ENCODE measurements around the gene COG7.

Gene COG7

GRCh38 chr16:23353440-23353839 is 99.5 kb downstream of the COG7 start:
- Histone ChIP-seq H3K9me3 (ENCODE audit: control insufficient read depth, insufficient read depth, low read length) (no peaks in the 10 kb centered on the region), H3K4me3 (ENCODE audit: low read length) (no peak overlapping the region), H3K27ac (ENCODE audit: low read depth, low read length) (no peak overlapping the region), H3K79me2 (ENCODE audit: control insufficient read depth, low read length) (no peaks in the 10 kb centered on the region), H3F3A (ENCODE audit: control insufficient read depth, insufficient read depth) (no peaks in the 10 kb centered on the region), H3K4me1 (ENCODE audit: control insufficient read depth, low read length) (no peaks in the 10 kb centered on the region), H3K27me3 (ENCODE audit: control insufficient read depth, low read length) (peaks cover 3% of the 10 kb centered on the region; the same call in 1 of the 2 replicates), H3K4me2 (ENCODE audit: low read length) (no peak overlapping the region), H4K20me1 (ENCODE audit: control insufficient read depth, insufficient read depth, low read depth, low read length) (no peaks in the 10 kb centered on the region), H3K9me2 (replicated peaks; ENCODE audit: control insufficient read depth, low read length) (no peaks in the 10 kb centered on the region), H3K36me3 (ENCODE audit: control insufficient read depth, low read length) (no peaks in the 10 kb centered on the region)
- TF ChIP-seq EZH2phosphoT487 (IDR thresholded peaks at IDR 0.05; ENCODE audit: borderline replicate concordance, low read length) (no peak), CTCF (IDR thresholded peaks at IDR 0.05; ENCODE audit: low read depth, low read length, poor library complexity, severe bottlenecking) (no peak)

- Histone ChIP-seq H4K20me1 (ENCODE audit: control insufficient read depth, insufficient read depth, low read depth, low read length) (no peaks in the 10 kb centered on the region), H3K27ac (ENCODE audit: low read depth, low read length) (no peak overlapping the region), H3K9me3 (ENCODE audit: control insufficient read depth, insufficient read depth, low read length) (no peaks in the 10 kb centered on the region), H3K9me2 (replicated peaks; ENCODE audit: control insufficient read depth, low read length) (no peaks in the 10 kb centered on the region), H3K4me3 (ENCODE audit: low read length) (no peak overlapping the region), H3K4me1 (ENCODE audit: control insufficient read depth, low read length) (no peaks in the 10 kb centered on the region), H3K36me3 (ENCODE audit: control insufficient read depth, low read length) (no peaks in the 10 kb centered on the region), H3K27me3 (ENCODE audit: control insufficient read depth, low read length) (peaks cover 3% of the 10 kb centered on the region; the same call in 1 of the 2 replicates), H3F3A (ENCODE audit: control insufficient read depth, insufficient read depth) (no peaks in the 10 kb centered on the region), H3K79me2 (ENCODE audit: control insufficient read depth, low read length) (no peaks in the 10 kb centered on the region), H3K4me2 (ENCODE audit: low read length) (no peak overlapping the region)
- TF ChIP-seq CTCF (IDR thresholded peaks at IDR 0.05; ENCODE audit: low read depth, low read length, poor library complexity, severe bottlenecking) (no peak), EZH2phosphoT487 (IDR thresholded peaks at IDR 0.05; ENCODE audit: borderline replicate concordance, low read length) (no peak)
Observed at GRCh38 chr16:23351360-23351759, 101.6 kb downstream of the COG7 start.

- H3K36me3 ChIP-seq (ENCODE audit: control insufficient read depth, low read length), result no peaks in the 10 kb centered on the region
- no peak overlapping the region for H3K27ac ChIP-seq (ENCODE audit: low read depth, low read length)
- H3K9me2 ChIP-seq (replicated peaks; ENCODE audit: control insufficient read depth, low read length), result no peaks in the 10 kb centered on the region
- H3K4me1 ChIP-seq (ENCODE audit: control insufficient read depth, low read length), result no peaks in the 10 kb centered on the region
- no peak overlapping the region for H3K4me3 ChIP-seq (ENCODE audit: low read length)
- H3K27me3 ChIP-seq (ENCODE audit: control insufficient read depth, low read length), result peaks cover 3% of the 10 kb centered on the region; the same call in 1 of the 2 replicates
- H3K9me3 ChIP-seq (ENCODE audit: control insufficient read depth, insufficient read depth, low read length), result no peaks in the 10 kb centered on the region
- no peaks in the 10 kb centered on the region for H3F3A ChIP-seq (ENCODE audit: control insufficient read depth, insufficient read depth)
- H3K79me2 ChIP-seq (ENCODE audit: control insufficient read depth, low read length), result no peaks in the 10 kb centered on the region
- no peaks in the 10 kb centered on the region for H4K20me1 ChIP-seq (ENCODE audit: control insufficient read depth, insufficient read depth, low read depth, low read length)
- no peak overlapping the region for H3K4me2 ChIP-seq (ENCODE audit: low read length)
- no peak for TF ChIP-seq EZH2phosphoT487 (IDR thresholded peaks at IDR 0.05; ENCODE audit: borderline replicate concordance, low read length)
- no peak for TF ChIP-seq CTCF (IDR thresholded peaks at IDR 0.05; ENCODE audit: low read depth, low read length, poor library complexity, severe bottlenecking)
Observed at GRCh38 chr16:23348579-23349469, 104.2 kb downstream of the COG7 start.

All from DOHH2 (cell line).